GM12864 (cell line): ENCODE data around the gene BCL7C.

ENCODE experiments used
- DNase-seq: peaks from one replicate; pipeline ENCODE4 v3.0.0-alpha.2; 2011; ENCODE audit warnings: low read depth
- H3K4me3 ChIP-seq: 2 replicates; pipeline ENCODE4 v1.5.1; 2011; ENCODE audit warnings: mild to moderate bottlenecking, low read depth, low read length, control low read depth
- CTCF ChIP-seq: IDR thresholded peaks from 2 replicates; pipeline ENCODE4 v1.5.1; 2011; ENCODE audit warnings: low read depth, mild to moderate bottlenecking, moderate library complexity, low read length, control low read depth, inconsistent platforms; ENCODE audit errors: missing control alignments

The BCL7C gene

GRCh38 chr16:30843501-30843900, 50.4 kb downstream of the BCL7C start:
- no peak for DNase-seq
- TF ChIP-seq CTCF: no peak
- H3K4me3 ChIP-seq: no peak overlapping the region

GRCh38 chr16:30842971-30843370, 50.9 kb downstream of the BCL7C start:
- TF ChIP-seq CTCF: no peak
- no peak overlapping the region for H3K4me3 ChIP-seq
- DNase-seq: no peak

- no peak for DNase-seq
- no peak for TF ChIP-seq CTCF
Measured at GRCh38 chr16:30841332-30841731, 52.5 kb downstream of the BCL7C start.

GRCh38 chr16:30840611-30841010, 53.3 kb downstream of the BCL7C start:
- H3K4me3 ChIP-seq: no peak overlapping the region
- DNase-seq: no peak
- no peak for TF ChIP-seq CTCF

More at GRCh38 chr16:30841332-30841731, 52.5 kb downstream of the BCL7C start:
- no peak overlapping the region for H3K4me3 ChIP-seq

- no peak for DNase-seq
- no peak overlapping the region for H3K4me3 ChIP-seq
- TF ChIP-seq CTCF: no peak
Measured at GRCh38 chr16:30839523-30840227, 54.2 kb downstream of the BCL7C start.

- DNase-seq: no peak
- H3K4me3 ChIP-seq: no peak overlapping the region
- no peak for TF ChIP-seq CTCF
Measured at GRCh38 chr16:30838876-30839471, 54.9 kb downstream of the BCL7C start.

- no peak for DNase-seq
- no peak overlapping the region for H3K4me3 ChIP-seq
- TF ChIP-seq CTCF: no peak
Measured at GRCh38 chr16:30837904-30838303, 56.0 kb downstream of the BCL7C start.
